GM18505 (cell line): ENCODE results near the gene UBD.

Source experiments
- ATAC-seq: cut with Tn5 transposase; IDR thresholded peaks from one replicate; pipeline ENCODE4 v1.9.1; 2021; ENCODE audit not compliant: unreplicated experiment
- POLR2A ChIP-seq: IDR thresholded peaks from 4 replicates; pipeline ENCODE4 v1.6.1; 2011; ENCODE audit warnings: borderline replicate concordance; ENCODE audit not compliant: insufficient read depth, insufficient read length; ENCODE audit errors: extremely low read depth

The UBD gene

DNA sequence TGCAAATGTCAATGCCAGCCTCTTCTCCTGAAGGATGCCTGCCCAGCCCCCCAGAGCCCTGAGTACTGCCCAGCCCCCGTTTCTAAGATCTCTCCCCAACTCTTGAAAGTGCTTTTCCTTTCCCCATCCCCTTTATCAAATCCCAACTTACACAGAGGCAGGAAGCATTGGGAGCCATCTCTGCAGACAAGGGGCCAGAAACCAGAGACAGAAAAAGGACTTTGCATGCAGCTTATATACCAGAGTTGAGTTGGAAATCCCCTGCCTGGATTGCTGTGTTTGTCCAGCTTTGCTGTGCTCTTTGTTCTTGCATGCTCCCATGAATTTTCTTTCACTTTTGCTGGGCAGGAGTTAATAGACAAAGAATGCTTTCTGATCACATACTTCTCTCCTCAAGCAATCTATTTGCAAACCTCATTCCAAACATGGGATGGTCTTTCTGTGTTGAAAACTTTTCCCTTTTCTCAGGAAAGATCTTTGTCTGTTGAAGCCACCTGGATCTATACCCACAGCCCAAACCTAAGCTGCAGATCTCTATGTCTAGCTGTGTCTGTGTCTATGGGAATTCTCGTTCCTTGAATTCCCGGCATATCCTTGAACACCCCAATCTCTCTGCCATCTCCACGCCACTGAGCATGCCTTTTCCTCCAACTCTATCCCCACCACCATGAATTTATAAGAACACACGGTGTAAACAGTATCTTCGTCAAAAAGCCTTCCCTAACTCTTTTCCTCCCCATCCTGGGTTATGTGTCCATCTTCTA is at the start of gene UBD:
Gene UBD (minus strand): TSS at position 209 of the 764 bp plus-strand sequence. CDS start 31 bp downstream, at position 178.
- peak; percentile 35 for TF ChIP-seq POLR2A

DNA sequence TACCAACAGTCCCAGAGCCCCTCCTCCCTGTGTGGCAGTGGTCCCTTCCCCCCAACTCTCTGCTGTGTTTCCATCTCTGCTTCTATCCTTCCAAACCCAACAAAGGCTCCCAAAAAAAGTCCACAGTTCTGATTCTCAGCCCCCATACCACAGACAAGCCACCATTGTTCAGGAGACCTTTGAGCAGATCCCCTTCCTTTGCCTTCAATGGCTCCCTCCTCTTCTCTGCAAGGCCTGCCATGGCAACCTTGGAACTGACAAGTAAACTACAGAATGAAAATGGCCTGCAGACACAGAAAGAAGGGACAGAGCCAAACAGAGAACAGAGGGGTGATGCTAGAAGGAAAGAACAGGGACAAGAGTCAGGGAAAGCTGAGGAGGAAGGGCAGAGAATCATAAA is 48.6 kb upstream of the UBD start:
- TF ChIP-seq POLR2A = no peak
- ATAC-seq = no peak

More for the DNA sequence above, at the start of gene UBD:
- no peak for ATAC-seq

DNA sequence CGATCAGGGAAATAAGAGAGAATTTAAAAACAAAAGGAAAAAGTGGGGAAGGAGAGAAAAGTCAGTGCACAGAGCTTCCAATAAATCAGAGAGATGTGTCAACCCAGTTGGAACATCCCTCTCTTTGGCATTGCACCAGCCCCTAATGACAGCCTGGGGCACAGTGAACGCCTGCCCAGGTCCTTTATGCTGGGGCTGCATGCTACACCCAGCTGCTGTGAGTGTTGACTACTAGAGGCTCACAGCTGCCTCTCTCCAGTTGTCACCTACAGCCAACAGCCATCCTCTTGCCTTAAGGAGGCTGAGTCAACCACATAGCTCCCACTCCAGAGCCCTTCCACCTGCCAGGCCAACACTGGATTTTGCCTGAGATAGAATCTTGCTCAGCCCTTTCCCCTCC is 44.4 kb upstream of the UBD start:
- ATAC-seq = no peak
- TF ChIP-seq POLR2A = no peak

DNA sequence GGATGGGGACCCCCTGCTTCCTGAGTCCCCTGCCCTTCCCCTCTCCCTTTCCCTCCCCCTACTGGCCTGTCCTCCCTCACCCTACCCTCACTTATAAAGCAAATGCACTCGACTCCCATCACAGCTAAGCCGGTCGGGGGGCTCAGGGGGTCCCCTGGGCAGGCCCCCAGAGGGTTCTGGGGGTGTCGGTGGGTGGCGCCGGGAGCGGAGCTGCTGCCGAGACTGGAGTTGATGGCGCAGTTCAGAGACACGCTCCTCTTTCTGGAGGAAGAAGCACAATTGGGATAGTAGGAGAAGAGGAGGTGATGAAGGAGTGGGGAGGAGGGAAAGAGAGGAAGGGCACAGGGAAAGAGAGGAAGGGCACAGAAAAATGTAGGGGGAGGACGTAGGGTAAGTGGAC is 43.9 kb upstream of the UBD start:
- no peak for TF ChIP-seq POLR2A
- ATAC-seq = no peak

DNA sequence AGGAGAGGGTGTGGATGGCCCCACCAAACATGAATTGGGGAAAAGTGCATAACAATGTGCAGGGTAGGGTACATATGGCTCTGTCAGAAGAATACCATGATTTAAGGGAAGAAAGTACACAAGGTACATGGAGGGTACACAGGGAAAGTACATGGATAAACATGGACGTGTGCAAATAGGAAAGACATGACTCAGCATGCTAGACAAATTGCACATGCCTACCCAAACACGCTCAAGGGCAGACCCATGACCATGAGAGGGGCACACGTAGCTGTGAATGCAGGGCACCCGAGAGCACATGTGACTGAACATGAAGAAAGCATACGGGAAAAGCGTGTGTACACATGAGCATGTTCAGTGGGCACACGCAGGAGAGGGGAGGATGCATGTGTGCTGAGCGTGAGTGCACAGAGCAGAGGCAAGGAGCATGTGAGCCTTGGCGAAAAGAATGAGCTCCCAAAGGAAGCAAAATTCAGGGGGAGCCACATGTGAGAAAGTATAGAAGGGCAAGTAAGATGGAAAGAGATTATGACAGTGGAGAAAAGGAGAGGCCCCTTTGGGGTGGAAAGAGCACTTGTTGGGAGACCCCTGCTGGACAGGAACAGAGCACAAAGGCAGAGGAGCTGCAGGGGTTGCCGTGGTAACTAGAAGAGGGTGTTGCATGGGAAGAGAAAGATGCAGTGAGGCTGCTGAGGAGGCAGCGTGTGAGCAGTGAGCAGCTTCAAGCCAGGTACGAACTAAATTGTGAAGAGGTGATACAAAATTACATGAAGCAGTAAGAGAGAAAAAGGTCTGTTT is 43.2 kb upstream of the UBD start:
- ATAC-seq = no peak
- no peak for TF ChIP-seq POLR2A

DNA sequence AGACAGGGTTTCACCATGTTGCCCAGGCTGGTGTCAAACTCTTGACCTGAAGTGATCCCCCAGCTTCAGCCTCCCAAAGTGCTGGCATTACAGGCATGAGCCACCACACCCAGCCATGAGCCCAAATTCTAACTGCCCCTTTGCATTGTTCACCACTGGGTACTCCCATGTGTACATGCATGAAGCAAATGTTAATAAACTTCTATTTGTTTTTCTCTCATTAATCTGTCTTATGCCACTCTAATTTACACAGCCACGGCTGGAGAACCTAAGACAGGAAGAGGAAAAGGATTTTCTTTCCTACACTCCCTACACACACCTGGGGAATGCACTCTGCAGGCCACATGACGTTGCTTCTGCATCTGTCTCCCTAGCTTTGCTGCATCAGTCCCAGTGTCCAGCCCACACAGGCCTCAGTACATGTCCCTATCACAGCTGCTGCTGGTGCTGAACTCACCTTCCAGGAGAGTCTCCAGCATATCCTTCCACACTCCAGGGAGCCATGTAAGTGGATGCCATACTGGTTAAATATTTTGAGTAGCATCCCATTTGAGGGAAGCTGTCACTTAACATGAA is 38.7 kb upstream of the UBD start:
- no peak for ATAC-seq

DNA sequence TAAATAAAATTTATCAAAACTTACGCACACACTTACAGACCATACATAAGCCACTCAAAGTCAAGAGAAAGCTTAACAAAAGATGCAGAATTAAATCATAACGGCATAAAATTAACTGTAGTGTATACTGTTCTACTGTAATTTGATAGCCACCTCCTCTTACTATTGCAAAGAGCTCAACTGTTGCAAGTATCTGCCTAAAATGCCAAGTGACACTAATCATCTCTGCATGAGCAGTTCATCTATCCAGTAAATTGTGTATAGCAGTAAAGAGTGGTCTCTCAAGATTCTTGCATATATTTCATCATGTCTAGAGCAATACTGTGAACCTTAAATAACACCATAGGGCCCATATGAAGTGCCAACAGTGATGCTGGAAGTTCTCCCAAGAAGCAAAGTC is 37.7 kb upstream of the UBD start:
- ATAC-seq = no peak
- no peak for TF ChIP-seq POLR2A

More for the DNA sequence above, 38.7 kb upstream of the UBD start:
- TF ChIP-seq POLR2A = no peak

DNA sequence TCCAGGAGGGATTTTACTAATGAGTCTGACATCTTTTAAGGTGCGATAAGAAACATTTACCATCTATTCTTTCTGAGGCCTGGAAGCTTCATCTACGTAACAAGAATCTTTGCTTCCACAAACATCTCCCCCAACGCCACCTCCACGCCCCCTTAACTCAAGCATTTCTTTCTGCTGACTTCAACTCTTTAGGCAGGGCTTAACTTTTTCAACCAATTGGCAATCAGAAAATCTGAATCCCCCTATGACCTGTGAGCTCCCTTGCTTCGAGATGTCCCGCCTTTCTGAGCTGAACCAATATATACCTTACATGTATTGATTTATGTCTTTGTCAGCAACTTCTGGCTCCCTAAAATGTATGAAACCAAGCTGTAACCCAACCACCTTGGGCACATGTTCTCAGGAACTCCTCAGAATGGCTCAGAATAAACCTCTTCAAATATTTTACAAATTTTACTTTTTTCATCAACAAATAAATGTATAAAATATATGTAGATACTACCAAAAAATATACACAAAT is 36.9 kb upstream of the UBD start:
- no peak for TF ChIP-seq POLR2A
- no peak for ATAC-seq

DNA sequence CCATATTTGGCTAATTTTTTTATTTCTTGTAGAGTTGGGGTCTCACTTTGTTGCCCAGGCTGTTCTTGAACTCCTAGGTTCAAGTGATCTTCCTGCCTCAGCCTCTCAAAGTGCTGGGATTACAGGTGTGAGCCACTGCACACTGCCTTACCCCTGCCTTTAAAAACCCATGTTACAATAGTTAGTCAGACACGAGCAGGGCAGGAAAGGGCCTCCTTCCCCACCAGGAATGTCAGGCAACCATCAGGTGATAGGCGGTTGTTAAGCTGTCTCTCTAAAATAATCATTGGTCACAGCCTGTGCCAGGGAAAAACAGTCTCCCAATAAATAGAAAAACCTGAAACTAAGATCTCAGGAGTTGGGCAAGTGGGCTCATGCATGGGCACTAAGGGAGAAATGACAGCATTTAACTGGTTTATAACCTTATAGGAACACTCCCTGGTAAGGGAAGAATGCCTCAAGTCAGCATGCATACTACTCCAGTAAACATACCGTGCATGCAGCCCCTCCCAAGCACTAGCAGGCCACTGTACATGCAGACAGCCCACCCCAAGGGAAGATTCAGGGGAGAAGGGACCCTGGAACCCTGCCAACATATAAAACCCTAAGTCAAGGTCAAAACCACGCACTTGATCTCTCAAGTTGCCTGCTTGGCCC is 33.8 kb upstream of the UBD start:
- no peak for ATAC-seq
- TF ChIP-seq POLR2A = no peak

DNA sequence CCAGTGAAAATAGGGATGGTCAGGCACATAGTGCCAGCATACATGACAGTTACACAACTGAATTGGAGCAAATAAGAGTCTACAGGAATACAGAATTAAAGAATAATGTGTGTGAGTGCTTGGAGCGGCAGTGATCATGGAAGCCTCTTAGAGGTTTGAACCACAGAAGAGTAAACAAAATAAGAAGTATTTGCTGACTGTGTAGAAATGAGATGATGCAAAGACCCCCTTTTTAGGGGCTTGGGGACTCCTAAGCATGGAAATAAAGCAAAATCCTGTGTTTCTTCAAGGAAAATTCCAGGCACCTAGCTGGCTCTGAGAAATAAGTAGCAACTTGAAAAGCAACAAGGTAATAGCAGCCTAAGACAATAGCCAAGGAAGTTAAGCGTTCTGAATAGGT is 32.1 kb upstream of the UBD start:
- TF ChIP-seq POLR2A = no peak
- ATAC-seq = no peak

DNA sequence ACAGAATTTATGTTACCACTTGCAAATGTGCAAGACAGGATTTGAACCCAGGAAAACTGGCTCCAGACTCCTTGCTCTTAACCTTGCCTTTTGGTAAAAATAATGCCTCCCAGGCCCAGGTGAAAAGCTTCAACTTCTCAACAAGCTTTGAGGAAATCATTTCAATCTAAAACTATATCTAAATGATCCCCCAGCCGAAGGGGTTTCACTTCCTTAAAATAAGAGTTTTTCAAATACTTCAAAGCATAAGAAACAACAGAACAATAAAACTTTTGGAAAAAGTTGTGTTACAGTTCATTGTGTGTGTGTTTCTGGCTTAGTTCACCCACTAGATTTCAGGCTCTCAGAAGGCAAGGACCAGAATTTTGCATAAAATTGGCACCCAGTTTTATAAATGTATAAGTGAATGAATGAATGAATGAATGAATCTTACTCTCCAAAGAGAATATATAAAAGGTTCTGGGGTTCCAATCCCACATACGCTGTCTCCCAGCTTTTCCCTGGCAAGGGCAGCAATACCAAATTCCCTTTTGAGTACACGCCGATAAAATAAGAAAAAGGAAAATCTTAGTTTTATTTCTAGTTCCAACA is 30.8 kb upstream of the UBD start:
- ATAC-seq = no peak

DNA sequence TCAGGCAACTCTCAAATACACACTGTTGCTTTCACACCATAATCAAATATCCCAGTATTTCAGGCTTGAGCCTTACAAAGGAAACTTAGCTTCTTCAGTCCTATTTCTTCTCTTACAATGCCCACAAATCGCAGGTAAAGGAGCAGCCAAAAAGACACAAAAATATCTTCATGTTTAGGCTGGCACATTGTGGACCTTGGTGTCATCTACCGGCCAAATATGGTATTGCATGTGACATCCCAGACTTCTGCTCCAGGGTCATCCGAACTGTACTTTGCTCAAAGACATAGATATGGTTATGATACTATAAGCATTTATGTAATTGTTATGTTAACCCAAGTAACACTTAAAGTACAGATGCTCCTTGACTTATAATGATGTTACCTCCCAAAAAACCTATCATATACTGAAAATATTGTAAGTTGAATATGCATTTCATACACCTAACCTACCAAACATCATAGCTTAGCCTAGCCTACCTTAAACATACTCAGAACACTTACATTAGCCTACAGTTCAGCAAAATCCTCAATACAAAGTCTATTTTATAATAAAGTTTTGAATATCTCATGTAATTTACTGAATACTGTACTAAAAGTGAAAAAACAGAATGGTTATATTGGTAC is 30.0 kb upstream of the UBD start:
- TF ChIP-seq POLR2A = no peak
- no peak for ATAC-seq

More for the DNA sequence above, 30.8 kb upstream of the UBD start:
- no peak for TF ChIP-seq POLR2A
